HG02642 (cell line): ENCODE measurements around the gene PGM2L1.

ENCODE experiments used
- ATAC-seq: cut with Tn5 transposase; IDR thresholded peaks from one replicate; pipeline ENCODE4 v1.9.1; 2021; ENCODE audit warnings: mild to moderate bottlenecking; ENCODE audit not compliant: unreplicated experiment, poor library complexity

The PGM2L1 gene

GRCh38 chr11:74311352-74311926 lies 86.8 kb downstream of the PGM2L1 start, which contains the start of gene P4HA3:
P4HA3 (minus strand) TSS chr11:74311640; CDS start chr11:74311611, 29 bp downstream.
- ATAC-seq, result no peak

DNA sequence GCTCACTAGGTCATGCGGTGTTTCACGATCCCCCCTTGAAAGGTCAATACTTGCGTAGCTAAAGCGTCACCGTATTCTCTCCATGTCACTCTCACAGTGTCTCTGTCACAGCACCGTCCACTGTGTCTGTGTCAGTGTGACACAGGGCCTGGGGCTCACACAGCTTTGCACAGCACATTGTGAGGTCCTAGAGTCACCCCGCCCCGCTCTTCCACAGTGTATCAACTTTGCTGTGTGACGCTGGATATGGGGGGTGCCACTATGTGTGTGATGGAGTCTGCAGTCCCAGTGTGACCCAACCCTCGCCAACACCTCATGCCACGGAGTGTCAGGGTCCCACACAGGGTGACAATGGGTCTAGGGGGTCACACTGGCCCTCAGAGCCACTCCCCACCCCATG lies 87.4 kb downstream of the PGM2L1 start:
- ATAC-seq, result no peak

DNA sequence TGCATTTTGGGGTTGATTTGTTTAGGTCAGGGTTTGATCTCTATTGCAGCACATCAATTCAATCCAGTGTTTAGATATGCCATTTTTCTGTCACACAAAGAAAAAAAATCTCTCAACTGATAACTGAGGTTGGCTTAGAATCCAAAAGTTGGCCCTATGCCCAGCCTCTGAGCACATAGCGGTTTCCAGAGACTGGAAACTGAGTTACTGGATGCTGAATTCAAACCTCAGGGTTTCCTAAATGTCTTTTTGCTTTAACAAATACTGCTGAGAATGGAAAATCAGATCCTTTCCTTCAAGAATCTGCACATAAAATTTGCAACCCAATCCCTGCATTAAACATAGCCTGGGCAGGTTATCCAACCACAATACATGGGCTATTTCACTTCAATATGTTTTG lies 90.8 kb downstream of the PGM2L1 start:
- no peak for ATAC-seq

DNA sequence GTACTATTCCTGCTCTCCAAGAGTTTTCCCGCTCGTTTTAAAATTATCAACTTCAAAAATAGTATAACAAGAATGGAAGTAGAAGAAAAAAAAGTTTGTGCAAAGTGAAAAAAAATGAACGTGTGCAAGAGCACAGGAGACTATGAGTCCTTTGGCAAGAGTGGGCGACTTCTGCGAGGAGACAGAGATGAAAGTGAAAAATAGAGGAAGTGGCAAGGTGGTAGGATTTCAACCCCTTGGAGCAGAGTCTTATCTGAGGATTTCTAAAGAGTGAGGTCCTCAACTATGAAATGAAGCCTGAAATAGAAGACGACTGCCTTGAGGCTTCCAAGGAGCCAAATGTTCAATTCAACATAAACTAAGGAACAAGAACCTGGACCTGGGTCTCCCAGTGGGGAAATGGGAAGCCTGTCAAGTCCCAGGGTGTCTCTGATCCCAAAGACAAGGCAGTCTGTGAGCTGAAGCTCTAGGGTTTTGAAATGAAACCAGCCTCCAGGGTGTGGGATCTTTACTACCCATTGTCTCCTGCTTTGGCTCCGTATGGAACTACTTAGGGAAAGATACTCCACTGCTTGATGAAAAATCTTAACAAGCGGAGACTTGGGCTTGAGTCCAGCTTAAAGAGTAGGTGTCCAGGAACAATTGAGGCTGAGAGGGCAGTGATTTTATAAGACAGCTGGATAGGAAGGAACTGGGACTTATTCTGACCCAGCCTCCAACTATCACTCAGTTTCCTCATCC lies 91.6 kb downstream of the PGM2L1 start:
- ATAC-seq, result no peak

- ATAC-seq, result no peak
Observed at GRCh38 chr11:74299015-74299414, 99.2 kb downstream of the PGM2L1 start.

GRCh38 chr11:74297484-74297883 lies 100.7 kb downstream of the PGM2L1 start:
- no peak for ATAC-seq

GRCh38 chr11:74288911-74289310 lies 109.3 kb downstream of the PGM2L1 start:
- no peak for ATAC-seq

DNA sequence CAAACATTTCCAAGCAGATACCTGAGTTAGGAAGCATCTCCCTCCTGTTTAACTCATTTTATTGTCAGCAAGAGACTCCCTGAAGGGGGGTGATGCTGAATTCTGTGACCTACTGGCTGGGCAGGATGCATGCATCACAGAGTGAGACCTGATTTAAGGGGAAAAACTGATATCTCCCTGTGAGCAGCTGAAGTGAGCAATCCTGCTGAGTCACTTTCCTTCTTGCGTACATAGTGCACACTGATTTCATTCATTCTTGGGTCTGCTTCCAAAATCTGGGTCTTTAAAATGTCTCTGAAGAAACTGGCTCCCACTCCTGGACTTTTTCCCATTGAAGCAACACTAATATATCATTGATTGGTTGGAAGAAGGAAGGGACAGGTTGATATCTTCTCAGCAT lies 110.1 kb downstream of the PGM2L1 start:
- no peak for ATAC-seq

DNA sequence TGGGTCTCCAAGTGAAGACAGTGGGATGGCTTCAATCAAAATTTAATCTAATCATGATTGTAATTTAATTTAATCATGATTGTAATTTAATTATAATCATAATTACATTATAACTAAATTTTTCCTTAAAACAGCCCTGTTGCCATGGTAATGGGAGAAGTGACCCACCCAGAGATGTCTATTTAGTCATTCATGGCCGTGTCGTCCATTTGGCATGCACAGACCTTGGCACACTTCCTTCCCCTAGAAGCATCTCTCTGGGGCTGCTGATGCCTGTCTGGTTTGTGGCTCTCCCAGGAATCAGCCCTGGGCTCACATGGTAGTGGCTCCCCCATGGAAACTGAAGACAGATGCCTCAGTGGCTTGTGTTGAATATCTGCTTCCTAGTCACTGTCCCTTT lies 113.8 kb downstream of the PGM2L1 start:
- ATAC-seq, result no peak

- no peak for ATAC-seq
Observed at GRCh38 chr11:74283580-74284180, 114.6 kb downstream of the PGM2L1 start.

GRCh38 chr11:74282914-74283371 lies 115.3 kb downstream of the PGM2L1 start:
- ATAC-seq, result no peak

GRCh38 chr11:74282421-74282820 lies 115.8 kb downstream of the PGM2L1 start:
- no peak for ATAC-seq

DNA sequence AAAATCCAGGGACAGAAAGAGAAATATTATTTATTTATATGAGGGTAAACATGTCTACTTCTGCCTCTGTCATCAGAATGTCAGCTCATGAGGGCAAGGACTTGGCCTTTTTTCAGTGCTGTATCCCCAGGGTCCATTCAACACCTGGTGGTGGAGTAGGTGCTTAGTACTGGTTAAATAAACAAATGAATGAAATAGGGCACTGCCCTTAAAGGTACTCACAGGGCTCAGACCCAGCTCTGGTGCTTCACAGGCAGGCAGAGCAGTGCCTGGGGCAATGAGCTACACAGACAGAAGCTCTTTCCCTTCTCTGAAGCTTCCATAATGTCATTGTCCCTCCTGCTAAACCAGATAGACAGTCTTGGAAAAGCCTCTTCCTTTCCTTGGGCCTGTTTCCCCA lies 117.7 kb downstream of the PGM2L1 start:
- no peak for ATAC-seq
